ENCODE data around the gene BMS1.
A peak's percentile ranks its signal among the peaks of the same experiment; 100 is the strongest.
"Not testable (repeated sequence)": the region's sequence is repeated elsewhere in the genome, so short reads cannot be mapped to it uniquely, and the experiment has no call there.

BMS1 gene

GRCh38 chr10:42785759-42786158 is 3.2 kb downstream of the BMS1 start:
- no peak for DNase-seq (ENCODE audit: low spot score)

- no peak for DNase-seq (ENCODE audit: low spot score)
Observed at GRCh38 chr10:42790835-42791234, 8.2 kb downstream of the BMS1 start.

- DNase-seq (ENCODE audit: low spot score) = no peak
Observed at GRCh38 chr10:42795701-42796100, 13.1 kb downstream of the BMS1 start.

- DNase-seq (ENCODE audit: low spot score) = no peak
Observed at GRCh38 chr10:42801135-42801534, 18.5 kb downstream of the BMS1 start.

- DNase-seq (ENCODE audit: low spot score) = no peak
Observed at GRCh38 chr10:42802876-42803275, 20.3 kb downstream of the BMS1 start.

GRCh38 chr10:42809676-42810075 is 27.1 kb downstream of the BMS1 start:
- DNase-seq (ENCODE audit: low spot score) = no peak

GRCh38 chr10:42812028-42812427 is 29.4 kb downstream of the BMS1 start:
- DNase-seq (ENCODE audit: low spot score) = no peak

GRCh38 chr10:42813989-42814687 is 31.5 kb downstream of the BMS1 start:
- DNase-seq (ENCODE audit: low spot score) = not testable (repeated sequence)

- DNase-seq (ENCODE audit: low spot score) = not testable (repeated sequence)
Observed at GRCh38 chr10:42816334-42816733, 33.7 kb downstream of the BMS1 start.

- DNase-seq (ENCODE audit: low spot score) = no peak
Observed at GRCh38 chr10:42816912-42817311, 34.3 kb downstream of the BMS1 start.

- not testable (repeated sequence) for DNase-seq (ENCODE audit: low spot score)
Observed at GRCh38 chr10:42817417-42817816, 34.8 kb downstream of the BMS1 start.

GRCh38 chr10:42826759-42827158 is 44.2 kb downstream of the BMS1 start:
- DNase-seq (ENCODE audit: low spot score) = not testable (repeated sequence)

GRCh38 chr10:42827201-42827600 is 44.6 kb downstream of the BMS1 start:
- no peak for DNase-seq (ENCODE audit: low spot score)

GRCh38 chr10:42828391-42828790 is 45.8 kb downstream of the BMS1 start:
- DNase-seq (ENCODE audit: low spot score) = not testable (repeated sequence)

- DNase-seq (ENCODE audit: low spot score) = no peak
Observed at GRCh38 chr10:42830237-42830636, 47.6 kb downstream of the BMS1 start.

GRCh38 chr10:42836096-42836495 is 53.5 kb downstream of the BMS1 start:
- no peak for DNase-seq (ENCODE audit: low spot score)

GRCh38 chr10:42836771-42837468 is 54.3 kb downstream of the BMS1 start:
- peak; percentile 18 for DNase-seq (ENCODE audit: low spot score)

GRCh38 chr10:42844810-42845209 is 62.2 kb downstream of the BMS1 start:
- DNase-seq (ENCODE audit: low spot score) = not testable (repeated sequence)

GRCh38 chr10:42847261-42847660 is 64.7 kb downstream of the BMS1 start:
- not testable (repeated sequence) for DNase-seq (ENCODE audit: low spot score)

- no peak for DNase-seq (ENCODE audit: low spot score)
Observed at GRCh38 chr10:42850931-42851330, 68.3 kb downstream of the BMS1 start.

GRCh38 chr10:42859256-42859655 is 76.7 kb downstream of the BMS1 start:
- DNase-seq (ENCODE audit: low spot score) = no peak

GRCh38 chr10:42860016-42860415 is 77.4 kb downstream of the BMS1 start:
- DNase-seq (ENCODE audit: low spot score) = not testable (repeated sequence)

- DNase-seq (ENCODE audit: low spot score) = not testable (repeated sequence)
Observed at GRCh38 chr10:42862801-42863200, 80.2 kb downstream of the BMS1 start.

GRCh38 chr10:42864575-42864974 is 82.0 kb downstream of the BMS1 start:
- no peak for DNase-seq (ENCODE audit: low spot score)
